Stimulated activated CD8-positive, alpha-beta memory T cell treated with anti-CD3 and anti-CD28 coated beads, Interleukin-7, amount 100 ng/mL, for 24 hours (primary cell): ENCODE measurements around the gene HSPB9.

Experiments used
- DNase-seq: peaks from one replicate; pipeline ENCODE4 v3.0.0-alpha.2; 2020; ENCODE audit warnings: low read depth

The HSPB9 gene

DNA sequence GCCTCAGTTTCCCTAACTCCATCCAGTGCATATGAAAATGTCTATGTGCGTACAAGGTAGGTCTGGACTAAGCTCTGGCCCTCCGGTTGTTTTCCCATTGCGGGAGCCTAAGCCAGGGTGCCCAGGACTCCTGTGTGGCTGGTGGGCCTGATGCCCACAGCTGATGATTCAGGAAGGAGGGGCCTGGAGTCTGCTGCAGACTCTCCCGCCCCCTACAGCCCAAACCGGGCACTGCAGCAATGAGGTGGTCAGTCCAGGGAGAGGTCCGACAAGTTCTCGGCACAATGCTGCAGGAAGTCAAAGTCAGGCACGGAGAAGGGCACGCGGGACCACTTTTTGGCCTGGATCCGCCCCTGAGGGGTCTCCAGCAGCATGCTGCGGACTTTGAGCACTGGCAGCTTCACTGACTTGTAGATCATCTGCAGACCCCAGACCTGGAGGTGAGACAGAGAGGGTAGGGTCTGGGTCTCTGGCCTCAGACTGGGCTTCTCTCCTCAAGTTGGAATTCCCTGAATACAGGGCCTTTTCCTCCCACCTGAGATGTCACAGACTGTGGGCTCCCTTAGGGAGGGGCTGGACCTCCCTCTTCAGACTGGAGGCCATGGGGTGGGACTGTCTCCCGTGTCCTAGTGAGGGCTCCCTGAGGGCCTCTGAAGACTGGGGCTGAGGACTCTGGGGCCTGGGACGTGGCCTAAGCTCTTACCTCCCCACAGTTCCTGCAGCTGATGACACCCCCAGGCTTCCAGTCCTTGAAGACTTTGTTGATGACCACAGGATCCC, 20.9 kb upstream of the HSPB9 start:
- peak; percentile 66 for DNase-seq

- DNase-seq: no peak
Measured at GRCh38 chr17:42103221-42103954, 19.2 kb upstream of the HSPB9 start.

DNA sequence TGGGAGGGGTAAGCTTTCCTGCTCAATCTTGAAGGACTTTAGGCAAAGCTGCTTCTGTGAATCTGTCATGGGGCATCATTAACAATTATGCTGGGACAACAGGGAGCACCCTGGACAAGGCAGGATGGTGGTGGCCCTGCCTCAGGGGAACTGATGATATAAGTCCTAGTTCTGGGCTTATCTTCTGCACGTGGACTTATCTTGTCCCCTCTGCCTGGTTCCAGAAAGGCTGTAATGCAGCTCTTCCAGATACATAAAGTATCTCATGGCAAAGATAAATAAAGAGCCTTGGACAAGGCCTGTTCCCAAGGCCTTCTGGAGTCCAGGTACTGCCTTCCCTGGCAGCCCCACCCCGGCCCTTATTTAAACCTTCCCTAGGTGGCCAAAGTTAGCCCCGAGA, 18.3 kb upstream of the HSPB9 start:
- DNase-seq: no peak

GRCh38 chr17:42106009-42106408, 16.6 kb upstream of the HSPB9 start:
- DNase-seq: no peak

DNA sequence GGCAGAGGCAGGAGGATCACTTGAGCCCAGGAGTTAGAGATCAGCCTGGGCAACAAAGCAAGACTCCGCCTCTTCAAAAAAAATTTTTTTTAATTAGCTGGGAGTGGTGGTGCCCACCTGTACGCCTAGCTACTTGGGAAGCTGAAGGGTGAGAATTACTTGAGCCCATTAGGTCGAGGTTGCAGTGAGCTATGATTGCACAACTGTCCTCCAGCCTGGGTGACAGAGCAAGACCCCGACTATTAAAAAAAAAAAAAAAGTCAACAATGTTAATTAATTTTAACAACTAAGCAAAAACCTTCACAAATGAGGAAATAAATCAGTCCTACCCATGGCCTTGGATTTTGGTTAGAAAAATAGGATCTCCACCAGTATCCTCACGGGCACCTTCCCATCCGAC, 15.5 kb upstream of the HSPB9 start:
- no peak for DNase-seq

DNA sequence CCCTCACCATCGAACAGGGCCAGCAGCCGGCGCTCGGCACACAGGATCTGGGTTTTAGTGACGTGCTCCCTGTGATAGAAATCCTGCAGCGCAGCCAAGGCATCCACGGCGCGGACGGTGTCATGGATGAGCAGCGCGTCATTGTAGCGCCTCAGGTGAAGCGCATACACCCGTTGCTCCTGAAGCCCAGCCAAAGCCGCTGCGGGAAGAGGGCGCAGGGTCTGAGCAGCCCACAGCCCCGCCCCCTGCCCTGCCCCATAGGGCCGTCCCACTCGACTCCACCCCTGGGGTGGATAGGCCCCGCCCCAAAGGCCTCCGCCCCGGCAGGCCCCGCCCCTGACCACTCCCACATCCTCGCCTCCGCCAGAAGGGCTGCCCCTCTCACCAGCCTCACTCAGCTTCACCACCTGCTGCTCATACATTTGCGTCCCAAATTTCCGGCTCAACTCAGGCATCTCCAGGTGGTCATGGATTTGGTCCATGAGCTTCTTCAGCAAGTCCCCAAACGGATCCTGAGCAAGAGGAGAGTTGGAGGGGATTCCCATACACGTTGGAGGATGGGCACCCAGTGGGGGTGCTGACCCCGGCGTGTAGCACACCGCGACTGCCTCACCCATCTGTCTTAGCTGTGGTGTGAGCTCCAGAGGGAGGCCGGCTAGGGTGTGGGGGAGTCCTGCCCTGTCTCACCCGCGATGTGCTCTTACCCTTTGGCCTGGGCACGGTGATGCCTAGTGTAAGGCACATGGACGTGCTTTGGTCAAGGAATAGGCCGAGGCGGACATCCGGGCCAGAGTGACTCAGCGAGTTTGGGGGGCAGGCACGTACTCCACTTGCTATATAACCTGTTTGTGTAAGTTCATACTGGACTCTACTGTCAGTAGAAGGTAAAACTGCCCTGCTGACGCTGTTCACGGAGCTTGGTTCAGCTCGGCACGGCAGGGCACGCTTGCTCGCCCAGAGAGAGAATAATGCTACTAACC, 14.7 kb upstream of the HSPB9 start:
- peak; percentile 86 for DNase-seq

- no peak for DNase-seq
Measured at GRCh38 chr17:42109086-42109485, 13.5 kb upstream of the HSPB9 start.

- DNase-seq: no peak
Measured at GRCh38 chr17:42110301-42111264, 12.0 kb upstream of the HSPB9 start.

DNA sequence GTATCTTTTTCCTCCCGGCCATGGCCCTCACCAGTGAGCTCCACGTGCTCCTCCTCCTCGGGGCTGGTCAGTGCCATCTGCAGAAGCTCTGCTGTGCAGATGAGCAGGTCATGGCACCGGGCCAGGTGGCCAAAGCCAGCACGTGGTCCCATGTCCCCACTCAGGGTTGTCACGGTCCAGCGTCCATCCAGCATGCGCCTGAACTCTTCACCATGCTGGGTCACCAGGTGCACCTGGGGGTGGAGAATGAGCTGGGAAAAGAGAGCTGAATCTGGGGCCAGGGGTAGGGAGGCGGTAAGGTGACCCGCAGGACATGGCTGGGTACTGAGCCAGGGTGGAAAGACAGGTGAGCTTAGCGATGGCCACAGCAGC, 11.4 kb upstream of the HSPB9 start:
- no peak for DNase-seq

DNA sequence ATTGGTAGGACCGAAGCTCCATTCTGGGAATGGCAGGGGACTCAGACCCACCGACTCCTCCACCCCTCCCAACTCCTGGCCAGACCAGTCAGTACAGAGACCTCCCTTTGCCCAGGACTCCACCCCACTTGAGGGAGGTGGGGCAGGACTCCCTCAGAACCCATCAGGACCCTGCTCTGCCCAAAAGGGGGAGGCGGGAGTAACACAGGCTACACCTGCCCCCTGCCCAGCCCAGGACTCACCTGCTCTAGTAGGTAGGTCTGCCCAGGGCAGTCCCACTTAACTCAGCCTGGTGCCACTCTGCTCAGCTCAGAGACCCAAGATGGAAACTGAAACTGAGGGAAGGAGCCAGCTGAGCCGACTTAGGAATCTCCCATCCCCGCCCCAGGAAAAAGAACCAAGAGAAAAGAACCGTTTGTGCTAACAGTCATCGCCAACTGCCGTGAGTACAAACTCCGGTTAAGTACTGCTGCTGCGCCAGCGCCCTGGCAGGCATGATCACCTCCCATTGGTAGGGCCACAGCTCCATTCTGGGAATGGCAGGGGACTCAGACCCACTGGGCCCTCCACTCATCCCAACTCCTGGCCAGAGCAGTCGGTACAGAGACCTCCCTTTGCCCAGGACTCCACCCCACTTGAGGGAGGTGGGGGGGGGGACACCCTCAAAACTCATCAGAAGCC, 10.6 kb upstream of the HSPB9 start:
- no peak for DNase-seq

- DNase-seq: peak; percentile 40
Measured at GRCh38 chr17:42112552-42113176, 9.9 kb upstream of the HSPB9 start, which contains the start of gene DHX58. Gene DHX58 (minus strand): TSS chr17:42112714. CDS start chr17:42111892, 822 bp downstream.

DNA sequence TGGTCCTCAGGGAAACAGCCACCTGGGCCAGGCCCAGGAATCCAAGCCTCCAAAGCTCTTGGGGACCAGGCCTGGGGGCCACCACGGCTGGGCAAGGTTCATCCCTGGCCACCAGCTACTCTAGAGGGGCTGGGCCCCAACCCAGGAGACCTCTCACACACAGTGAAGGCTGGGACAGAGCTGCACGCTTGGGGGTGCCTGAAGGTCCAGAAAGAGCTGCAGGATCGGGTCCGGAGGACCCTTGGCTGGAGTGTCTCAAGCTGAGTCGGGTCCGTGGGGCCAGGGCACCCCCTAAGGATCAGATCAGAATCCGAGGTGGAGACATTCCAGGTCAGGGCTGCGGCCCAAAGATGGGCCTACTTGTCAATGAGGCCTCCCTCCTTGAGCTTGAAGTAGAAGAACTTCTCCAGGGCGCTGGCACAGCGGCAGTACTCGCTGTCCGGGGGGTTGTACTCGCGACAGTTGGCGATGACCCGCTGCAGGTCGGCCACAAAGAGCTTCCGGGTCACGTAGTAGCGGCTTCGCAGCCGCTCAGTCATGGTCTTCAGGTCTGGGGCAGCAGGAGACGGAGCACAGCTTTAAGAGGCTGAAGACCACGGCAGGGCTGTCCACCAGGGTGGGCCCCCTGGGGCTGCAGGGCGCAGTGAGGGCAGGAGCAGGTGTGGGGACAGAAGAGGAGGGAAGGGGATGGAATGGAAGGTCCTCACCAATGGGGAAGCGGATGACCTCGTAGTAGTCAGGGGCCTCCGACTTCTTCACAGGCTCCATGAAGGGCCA, 9.1 kb upstream of the HSPB9 start:
- DNase-seq: no peak

DNA sequence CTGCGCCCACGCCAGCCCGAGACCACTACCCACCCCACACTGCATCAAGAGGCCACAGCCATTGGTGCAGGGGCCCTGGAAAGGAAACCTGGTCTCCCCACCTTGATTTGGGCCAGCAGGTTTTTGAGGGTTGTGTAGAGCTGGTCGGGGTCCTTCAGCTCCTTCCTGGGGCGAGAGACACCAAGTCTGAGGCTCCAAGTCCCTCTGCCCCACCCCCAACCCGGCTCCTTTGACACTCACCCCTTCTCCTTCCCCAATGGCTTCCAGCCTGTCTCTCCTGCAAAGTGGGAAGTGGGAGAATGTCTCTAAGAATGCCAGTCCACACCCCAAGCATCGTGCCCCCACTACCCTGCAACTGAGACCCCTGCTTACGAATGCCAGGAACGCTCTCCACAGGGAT, 8.5 kb upstream of the HSPB9 start:
- DNase-seq: no peak

DNA sequence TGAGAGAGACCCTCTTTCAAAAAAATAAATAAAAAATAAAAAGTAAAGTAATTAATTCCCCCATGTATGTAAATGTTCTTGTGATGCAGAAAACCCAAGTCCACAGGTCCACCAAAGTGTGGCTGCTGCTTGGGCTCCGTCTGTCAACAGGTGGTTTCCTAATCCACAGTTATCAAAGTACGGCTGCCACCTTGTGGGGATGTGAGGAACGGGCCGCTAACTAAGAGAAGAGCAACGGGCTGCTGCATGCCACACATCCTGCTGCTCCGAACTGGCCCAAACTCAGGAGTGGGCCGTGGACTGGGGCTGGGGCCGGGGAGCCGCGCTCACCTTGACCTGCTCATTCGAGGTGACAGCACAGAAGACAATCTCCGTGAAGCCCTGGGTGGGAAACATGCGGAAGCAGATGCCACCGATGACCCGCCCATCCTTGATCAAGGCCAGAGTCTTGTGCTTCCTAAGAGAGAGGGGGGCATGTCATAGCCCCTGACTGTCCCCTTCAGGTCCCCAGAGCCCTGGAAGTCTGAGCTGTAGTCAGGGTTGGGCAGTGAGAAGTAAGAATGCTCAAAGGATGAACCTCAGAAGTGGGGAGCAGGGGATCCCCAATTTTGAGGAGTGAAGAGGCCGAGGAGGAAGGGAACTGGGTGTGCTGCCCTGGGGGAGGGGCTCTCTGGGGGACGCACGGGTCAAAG, 5.8 kb upstream of the HSPB9 start:
- peak; percentile 60 for DNase-seq

DNA sequence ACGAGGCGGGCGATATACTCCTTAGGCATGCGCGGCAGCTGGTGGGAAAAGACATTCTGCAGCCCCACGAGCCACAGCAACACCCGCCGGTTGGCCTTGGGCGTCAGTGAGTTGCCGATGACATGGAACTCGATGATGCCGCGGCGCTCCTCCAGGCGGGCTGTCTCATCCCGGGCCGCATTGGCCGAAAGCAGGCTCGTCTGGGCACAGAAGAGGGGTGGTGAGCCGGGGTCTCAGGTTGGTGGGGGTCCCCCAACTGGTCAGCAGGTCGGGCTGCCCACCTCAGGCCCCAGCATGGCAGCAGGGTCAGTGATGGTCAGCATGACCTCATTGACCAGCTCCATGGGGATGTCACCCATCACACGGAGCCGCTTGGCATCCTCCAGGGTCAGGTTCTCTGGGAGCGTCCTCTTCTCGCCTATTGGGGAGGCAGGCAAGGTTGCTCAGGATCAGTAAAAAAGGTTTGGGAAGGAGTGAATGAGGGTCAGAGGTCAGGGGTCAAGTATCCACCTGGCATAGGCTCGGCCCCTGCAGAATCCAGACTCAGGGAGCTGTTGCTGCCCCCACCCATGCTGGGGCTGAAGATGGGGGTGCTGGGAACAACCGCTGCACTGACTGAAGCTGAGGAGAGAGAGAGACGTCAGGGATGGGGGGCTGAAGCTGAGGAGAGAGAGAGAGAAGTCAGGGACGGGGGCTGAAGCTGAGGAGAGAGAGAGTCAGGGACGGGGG, 5.0 kb upstream of the HSPB9 start:
- no peak for DNase-seq

- no peak for DNase-seq
Measured at GRCh38 chr17:42118126-42118510, 4.5 kb upstream of the HSPB9 start.

GRCh38 chr17:42118545-42118944, 4.1 kb upstream of the HSPB9 start:
- DNase-seq: no peak

- no peak for DNase-seq
Measured at GRCh38 chr17:42119301-42119700, 3.3 kb upstream of the HSPB9 start.
